GM11168 (cell line): Measurements from ENCODE around the gene DPF3.
"Not testable (repeated sequence)": the region's sequence is repeated elsewhere in the genome, so short reads cannot be mapped to it uniquely, and the experiment has no call there.

Source experiments
- in situ Hi-C: fragments of 300-500 bp; cut with MboI; formaldehyde crosslinking; loops from one replicate; pipeline ENCODE4 v1.12.0; 2022; ENCODE audit warnings: low sequenced_read_pairs; ENCODE audit not compliant: unreplicated experiment

The DPF3 gene

DNA sequence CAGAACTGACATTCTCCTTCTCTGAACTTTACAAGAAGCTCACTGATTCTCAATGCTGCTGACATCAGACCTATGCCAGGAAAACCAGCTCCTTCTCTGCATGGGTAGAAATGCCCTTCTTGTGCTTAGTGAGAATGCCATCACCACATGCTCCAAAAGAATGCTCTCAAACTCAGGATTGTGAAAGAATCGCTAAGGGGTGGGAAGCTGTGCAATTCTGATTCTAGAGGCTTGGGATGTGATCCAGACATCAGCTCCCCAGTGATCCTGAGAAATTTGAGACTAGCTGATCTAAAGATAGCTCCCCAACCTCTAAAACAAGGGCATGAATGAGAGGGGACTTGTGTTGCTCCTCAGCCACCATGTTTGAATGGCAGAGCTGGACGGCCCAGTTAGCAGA is 113.2 kb downstream of the DPF3 start:
- in situ Hi-C loops, result no loop called here

DNA sequence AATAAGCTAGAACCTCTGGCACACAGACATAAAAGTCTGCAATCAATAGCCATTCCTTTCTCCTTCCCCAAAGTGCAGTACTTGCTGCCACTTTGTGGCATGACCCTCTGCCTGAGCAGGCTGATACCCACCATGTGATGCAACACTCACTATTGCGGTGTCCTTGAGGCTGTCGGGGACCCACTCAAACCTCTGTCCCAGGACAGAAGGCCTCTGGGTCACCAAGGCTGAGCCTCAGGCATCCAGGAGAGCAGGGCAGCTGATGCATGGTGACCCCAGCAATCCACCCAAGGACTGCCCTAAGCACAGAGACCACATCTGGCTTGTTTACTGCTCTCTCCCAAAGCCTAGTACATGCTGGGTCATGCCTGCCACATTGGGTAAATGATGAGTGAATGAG is 114.2 kb downstream of the DPF3 start:
- in situ Hi-C loops, result no loop called here

DNA sequence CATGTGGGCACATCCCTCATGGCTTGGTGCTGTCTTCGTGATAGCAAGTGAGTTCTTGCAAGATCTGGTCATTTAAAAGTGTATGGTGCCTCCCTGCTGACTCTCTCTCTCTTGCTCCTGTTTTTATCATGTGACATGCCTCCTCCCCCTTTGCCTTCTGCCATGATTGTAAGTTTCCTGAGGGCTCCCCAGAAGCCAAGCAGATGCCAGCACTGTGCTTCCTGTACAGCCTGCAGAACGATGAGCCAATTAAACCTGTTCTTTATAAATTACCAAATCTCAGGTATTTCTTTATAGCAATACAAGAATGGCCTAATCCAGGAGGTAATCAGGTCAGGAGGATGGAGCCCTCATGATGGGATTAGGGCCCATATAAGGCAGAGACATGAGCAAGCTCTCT is 116.3 kb downstream of the DPF3 start:
- in situ Hi-C loops, result no loop called here

DNA sequence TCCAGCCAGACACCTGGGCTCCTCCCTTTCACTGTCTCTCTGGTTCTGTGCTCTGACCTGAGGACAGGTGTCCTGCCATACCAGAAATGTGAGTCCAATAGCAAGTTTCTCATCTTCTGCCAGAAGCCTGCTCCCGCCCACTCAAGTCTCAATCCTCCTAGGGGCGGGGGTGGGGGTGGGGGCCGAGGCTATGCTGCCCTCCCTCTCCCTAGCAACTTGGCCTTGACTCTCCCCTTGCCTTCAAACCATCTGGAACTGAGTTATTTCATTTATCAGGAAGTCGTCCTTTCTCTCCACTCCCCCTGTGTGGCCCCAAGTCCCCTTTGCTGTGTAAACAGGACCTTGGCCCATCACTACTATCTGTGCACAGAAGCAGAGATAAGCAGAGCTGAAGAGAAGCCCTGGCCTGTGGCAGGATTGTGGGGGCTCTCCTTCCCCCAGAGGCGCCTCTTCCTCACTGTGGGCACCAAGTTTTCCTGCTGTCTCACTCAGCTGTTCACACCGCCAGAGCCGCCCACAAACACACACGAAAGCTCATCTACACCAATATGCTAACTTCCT is 117.1 kb downstream of the DPF3 start:
- in situ Hi-C loops, result no loop called here

DNA sequence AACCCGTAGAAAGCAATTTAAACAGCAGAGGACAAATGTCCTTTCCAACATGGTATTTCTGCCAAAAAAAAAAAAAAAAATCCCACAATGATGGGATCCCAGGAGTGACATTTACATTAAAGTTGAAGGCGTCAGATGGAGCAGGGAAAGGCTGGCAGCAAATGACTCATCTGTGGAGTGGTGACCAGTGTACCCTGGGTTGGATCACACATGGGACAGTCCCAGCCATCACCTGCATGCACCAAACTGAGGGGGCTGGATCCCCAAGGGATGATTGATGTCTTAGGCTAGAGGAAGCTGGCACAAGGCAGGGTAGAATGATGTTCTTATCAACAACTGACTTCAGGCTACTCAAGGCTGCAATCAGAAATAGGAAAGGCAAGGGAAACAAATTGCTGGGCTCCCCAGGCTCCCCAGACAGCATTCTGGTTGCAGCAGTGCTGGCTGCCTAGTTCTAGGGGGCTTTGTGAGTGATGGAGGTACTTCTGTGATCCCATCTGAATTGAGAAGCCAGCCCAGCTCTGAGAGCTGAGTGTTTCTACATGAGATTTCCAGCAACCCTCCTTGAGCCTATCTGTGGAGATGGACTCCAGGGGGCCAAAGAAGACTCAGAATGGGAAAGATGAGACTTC is 117.9 kb downstream of the DPF3 start:
- in situ Hi-C loops, result no loop called here

DNA sequence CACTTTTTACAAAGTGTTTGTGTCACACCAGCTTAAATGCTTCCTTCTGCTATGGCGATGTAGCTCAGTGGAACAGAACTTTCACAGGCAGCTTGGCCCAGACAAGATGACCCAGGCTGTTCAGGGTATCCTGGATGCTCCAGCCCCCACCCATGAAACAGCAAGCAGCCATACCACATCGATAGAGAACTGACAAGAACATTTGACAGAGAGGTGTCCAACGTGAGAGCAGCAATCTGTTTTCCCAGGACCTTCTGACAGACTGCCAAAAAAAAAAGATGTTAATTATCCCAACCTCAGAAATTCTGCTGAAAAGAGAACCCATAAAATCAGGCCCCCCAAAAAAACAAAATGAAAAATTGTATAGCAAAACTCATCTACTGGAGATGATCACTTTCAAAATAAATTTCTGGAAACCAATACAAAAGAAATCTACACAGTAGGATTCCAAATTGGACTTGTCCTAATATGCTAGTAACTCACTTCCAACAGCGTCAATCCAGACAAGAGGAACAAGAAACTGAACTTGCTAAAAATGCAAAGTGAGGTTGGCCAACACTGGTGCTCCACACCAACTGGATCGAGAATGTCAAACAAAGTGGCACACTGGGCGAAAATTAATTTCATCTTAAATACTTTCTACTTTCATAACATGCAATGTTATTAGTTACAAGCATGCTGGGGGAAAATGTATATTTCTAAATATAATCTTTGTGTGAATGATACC is 118.8 kb downstream of the DPF3 start:
- in situ Hi-C loops, result no loop called here

DNA sequence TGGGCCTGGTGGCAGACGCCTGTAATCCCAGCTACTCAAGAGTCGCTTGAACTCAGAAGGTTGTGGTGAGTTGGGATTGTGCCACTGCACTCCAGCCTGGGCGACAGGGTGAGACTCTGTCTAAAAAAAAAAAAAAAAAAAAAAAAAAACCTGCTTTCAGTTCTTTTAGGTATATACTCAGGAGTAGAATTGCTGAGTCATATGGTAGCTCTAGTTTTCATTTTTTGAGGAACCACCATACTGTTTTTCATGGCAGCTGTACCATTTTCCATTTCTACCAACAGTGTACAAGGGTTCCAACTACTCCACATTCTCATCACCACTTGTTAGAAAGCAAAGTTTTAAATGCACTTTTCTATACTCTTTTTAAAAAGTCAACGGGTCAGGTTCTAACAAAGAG is 119.8 kb downstream of the DPF3 start:
- in situ Hi-C loops, result no loop called here

DNA sequence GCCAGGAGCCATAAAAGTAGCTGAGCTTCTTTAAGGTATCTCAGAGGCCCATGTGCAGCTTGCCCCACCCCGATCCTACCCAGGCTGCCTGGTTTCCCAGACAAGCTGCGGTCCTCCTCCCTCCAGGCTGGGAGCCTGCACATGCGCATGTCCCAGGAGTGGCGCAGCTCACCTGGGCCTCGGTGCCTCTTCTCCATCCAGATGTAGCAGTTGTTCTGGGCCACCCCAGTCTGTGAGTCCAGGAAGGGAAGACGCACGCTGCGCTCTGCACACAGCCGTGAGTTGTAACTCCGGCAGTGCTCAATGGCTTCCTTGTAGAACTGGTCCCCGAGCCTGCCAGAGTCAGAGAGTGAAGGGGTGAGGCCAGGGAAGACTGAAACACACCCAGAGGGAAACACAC is 122.3 kb downstream of the DPF3 start:
- in situ Hi-C loops, result no loop called here

DNA sequence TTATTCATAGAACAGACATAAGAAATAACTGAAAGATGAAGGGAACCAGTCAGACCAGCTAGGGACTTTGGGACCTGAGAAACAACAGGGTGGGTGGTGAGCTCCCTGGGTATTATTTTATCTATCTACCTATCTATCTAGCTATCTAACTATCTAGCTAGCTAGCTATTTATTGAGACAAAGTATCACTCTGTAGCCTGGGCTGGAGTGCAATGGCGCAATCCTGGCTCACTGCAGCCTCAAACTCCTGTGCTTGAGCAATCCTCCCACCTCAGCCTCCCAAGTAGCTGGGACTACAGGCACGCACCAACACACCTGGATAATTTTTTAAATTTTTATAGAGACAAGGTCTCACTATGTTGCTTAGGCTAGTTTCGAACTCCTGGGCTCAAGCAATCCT is 127.6 kb downstream of the DPF3 start:
- in situ Hi-C loops, result no loop called here

DNA sequence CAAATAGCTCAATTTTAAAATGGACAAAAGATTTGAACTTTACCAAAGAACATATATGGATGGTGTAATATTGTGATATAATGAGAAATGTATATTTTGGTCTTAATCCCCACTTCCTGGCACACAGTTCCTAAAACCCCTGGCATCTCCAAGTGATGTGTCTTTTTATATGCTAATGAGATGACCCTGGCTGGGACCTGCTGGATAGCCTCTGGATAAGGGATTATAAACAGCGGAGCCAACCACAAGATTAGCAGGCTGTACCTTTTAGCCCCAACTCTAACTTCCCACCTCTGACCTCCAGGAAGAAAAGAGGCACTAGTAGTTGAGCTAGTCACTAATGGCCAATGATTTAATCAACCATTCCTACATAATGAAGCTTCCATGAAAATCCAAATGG is 130.0 kb downstream of the DPF3 start:
- in situ Hi-C loops, result no loop called here

DNA sequence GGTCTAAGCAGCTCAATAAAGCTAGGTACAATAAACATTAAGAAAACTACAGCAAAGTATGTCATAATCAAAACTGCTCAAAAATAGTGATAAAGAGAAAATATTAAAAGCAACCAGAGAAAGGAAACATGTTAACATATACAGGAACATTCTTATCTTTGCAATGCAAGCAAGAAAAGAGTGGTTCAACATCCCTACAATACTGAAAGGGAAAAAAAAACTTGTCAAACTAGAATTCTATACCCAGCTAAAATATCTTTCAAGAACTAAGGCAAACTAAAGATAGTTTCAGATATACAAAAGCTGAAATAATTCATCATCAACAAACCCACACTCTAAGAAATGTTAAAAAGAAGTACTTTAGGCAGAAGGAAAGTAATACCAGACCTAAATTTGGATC is 134.2 kb downstream of the DPF3 start:
- in situ Hi-C loops, result no loop called here

DNA sequence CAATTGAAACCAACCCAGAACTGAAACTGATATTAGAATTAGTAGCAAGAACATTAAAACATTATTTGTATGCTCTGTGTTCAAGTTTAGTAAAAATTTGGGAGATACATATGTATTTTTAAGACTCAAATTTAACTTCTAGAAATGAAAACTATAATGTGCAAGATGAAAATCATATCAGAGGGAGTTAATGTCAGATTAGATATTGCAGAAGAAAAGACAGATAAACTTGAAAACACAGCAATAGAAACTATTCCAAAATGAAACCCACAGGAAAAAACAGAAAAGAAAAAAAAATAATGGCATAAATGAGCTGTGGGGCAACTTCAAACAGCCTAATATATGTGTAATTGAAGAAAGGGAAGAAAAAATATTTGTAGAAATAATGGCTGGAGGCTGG is 134.9 kb downstream of the DPF3 start:
- in situ Hi-C loops, result no loop called here

DNA sequence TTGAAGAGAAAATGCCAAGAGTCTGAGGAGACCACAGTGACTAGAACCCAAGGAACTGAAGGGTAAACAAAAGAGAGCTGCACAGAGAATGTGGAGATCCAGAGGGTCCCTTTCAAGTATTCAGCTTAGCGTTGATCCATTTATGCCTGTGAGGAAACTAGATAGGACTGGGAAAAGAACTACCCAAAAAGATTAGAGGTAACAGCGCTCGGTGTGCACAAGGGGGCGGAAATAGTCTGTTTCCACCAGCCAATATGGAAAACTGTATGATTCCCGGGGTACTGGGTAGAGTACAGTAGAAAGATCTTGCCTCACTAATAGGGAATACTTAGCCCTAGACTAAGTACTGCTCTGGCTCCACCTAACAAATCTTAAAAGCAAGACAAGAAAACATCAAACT is 135.5 kb downstream of the DPF3 start:
- in situ Hi-C loops, result no loop called here

DNA sequence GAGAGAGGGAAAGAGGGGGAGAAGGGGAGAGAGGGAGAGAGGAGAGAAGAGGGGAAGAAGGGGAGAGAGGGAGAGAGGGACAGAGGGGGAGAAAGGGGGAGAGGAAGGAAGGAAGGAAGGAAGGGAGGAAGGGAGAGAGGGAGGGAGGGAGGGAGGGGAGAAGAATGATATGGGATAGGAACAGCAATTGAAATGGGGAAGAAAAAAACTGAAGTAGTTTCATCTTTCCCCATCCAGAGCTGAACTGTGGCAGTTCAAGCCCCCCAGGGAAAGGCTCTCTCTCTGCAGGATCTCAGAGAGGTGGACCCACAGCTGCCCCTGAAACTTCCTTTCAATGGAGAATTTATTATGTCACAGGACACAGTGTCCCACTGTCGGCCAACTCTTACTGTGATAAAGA is 136.9 kb downstream of the DPF3 start:
- in situ Hi-C loops, result no loop called here

DNA sequence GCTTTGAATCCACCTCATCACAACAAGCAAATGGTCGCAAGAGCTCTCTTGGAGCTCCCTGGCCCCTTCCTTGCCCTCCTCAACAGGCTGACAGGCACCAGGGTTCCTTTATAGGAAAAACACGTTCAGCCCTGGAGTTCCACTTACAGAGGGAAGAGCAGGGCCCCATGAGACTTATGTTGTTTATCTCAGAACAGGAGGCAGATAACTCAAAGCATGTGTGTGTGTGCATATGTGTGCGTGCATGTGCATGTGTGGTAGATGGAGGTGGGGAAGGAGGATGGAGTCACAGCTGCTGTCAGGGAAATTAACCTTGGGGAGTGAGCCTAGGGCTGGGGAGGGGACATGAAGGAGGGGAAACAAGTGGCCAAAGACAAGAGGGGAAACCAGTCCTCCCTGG is 138.1 kb downstream of the DPF3 start:
- in situ Hi-C loops, result no loop called here

DNA sequence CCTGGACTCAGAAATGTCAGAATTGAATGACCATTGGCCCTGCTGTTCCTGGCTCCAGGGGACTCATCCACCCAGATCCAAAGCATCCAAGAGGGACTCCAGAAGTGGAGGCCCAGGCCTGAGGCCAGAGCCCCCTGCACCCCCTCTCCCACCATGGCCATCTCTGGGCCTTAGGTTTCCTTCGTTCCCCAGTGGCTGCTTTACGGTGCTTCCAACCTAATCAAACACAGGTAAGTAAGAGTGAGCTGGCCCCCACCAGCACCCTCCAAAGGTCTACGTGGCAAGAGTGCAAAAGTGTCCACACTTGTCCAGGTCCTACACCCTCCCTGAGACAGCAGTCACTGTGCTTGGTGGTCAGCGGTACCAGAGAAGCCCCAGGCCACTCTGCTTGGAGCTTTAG is 139.0 kb downstream of the DPF3 start:
- in situ Hi-C loops, result no loop called here

DNA sequence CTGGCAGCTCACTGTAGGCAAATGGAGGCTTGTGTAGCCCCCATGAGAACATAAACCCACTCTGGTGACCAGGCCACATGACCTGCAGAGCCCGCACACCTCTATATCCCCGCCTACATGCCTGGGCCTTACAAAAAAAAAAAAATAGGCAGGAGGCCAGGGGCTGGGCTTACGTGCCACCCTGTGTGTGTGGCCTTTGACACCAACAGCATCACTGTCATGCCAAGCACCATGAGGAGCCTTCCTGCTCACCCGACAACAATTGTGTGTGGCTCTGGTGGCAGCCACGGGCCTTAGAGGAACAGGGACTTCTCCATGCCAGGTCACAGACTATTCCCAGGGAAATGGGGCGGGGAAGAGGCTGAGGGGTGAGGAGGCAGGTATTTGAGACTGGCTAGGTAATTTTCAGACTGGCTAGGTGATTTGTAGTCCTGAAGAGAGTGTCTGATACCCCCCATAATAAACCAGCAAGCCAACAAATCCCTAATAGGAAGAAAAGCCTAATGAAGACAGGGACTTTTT is 140.0 kb downstream of the DPF3 start:
- in situ Hi-C loops, result no loop called here

DNA sequence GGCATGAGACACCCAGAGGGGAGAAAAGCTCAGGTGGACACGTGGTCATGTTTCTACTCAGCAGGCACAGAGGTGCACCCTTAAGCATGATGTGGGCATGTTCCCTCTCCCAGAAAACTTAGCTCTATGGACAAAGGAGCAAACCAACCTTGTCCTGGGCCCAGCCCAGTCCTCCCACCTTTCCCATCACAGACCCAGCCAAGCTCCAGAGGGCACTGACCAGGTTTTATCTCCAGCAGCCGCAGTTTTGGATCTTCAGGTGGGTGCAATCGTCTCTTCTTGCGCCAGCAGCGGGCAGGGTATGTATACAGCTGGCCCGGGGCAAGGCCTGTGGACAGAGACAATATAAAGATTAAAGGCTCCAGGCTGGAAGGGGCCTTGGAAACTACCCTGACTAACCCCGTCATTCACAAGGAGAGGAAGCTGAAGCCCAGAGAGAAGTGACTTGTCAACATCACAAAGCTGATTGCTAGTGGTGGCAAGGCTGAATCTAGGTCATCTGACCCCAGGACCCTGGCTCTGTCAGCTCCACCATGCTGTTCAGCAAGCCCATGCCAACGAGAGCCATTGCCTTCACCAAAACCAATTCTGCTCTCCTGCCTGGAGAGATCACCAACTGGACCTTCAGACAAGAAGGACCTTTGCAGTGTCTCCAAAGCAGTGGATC is 140.7 kb downstream of the DPF3 start:
- in situ Hi-C loops, result no loop called here

DNA sequence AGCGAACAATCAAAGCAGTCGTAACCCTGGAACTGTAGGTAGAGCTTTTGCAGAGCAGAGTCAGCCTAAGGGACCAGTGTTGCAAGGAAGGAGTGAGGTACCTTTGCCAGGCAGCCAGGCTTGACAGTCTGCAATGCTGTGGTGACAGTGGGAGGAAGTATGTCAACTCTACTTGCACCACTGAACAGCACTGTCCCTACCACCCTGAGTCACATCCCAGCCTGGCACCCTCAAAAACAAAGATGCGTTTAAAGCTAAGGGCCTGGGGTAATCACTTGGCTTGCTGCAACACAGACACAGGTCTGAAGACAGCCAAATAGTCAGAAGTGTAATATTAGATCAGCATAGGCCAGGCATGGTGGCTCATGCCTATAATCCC is 141.9 kb downstream of the DPF3 start:
- in situ Hi-C loops, result no loop called here

DNA sequence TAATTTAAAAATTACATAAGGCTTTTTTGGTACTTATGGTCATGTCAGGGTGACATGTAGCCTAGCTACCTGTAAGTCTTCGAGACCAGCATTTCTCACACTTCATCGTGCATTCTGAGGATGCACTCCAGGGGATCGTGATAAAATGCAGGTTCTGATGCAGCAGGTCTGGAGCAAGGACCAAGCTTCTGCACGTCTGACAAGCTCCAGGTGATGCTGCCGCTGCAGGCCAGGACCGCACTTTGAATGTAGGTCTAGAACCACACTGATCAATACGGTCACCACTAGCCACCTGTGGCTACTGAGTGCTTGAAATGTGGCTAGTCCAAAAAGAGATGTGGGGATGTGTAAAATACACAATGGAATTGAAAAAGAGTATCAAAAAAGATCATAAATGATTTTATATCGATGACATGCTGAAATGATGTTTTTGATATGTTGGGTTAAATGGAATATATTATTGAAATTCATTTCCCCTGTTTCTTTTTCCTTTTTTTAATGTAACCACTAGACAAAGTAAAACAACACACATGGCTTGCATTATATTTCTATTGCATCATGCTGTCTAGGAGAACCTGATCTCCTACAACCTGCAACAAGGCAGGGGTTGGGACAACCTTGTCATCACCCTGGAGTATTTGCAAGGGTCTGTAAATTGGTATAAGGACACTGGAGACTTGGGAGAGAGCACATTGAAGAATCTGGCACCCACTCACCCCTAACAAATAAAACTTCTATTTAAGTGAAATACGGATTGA is 142.4 kb downstream of the DPF3 start:
- in situ Hi-C loops, result no loop called here

DNA sequence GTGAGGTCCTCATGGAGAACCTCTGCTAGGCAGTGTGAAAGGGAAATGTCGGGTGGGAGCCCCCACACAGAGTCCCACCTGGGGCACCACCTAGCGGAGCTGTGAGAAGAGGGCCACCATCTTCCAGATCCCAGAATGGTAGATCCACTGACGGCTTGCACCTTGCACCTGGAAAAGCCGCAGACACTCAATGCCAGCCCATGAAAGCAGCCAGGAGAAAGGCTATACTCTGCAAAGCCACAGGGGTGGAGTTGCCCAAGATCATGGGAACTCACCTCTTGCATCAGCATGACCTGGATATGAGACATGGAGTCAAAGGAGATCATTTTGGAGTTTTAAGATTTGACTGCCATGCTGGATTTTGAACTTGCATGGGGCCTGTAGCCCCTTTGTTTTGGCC is 145.0 kb downstream of the DPF3 start:
- in situ Hi-C loops, result not testable (repeated sequence)
